OCI-LY3 (cell line): ENCODE results near the gene WDR19.

Experiments
- CTCF ChIP-seq: fragments of 200-600, 300-600 bp; sonication (generic); IDR thresholded peaks from 2 replicates; pipeline ENCODE4 v1.5.1; 2014; ENCODE audit warnings: antibody characterized with exemption, low read length, low read depth
- EZH2phosphoT487 ChIP-seq: fragments of 200-600 bp; shearing (Covaris generic); IDR thresholded peaks from 2 replicates; pipeline ENCODE4 v1.6.1; 2018; ENCODE audit warnings: antibody characterized with exemption, mixed run types, low read depth

GRCh38 chr4:39230462-39230861, 48.1 kb downstream of the WDR19 start:
- TF ChIP-seq CTCF (no peak), EZH2phosphoT487 (no peak)
